Activated T-cell treated with anti-CD3 and anti-CD28 coated beads, Interleukin-2, amount 50 U/mL, for 24 hours (primary cell): ENCODE results near the gene LMF2.
A peak's percentile ranks its signal among the peaks of the same experiment; 100 is the strongest.

ENCODE experiments used
- DNase-seq: peaks from one replicate; pipeline ENCODE4 v3.0.0-alpha.2; 2020
- H3K27ac Mint-ChIP-seq: 2 replicates; pipeline ENCODE4 v1.8.0; 2020; ENCODE audit warnings: mild to moderate bottlenecking, mixed read lengths
- H3K27me3 Mint-ChIP-seq: 2 replicates; pipeline ENCODE4 v1.8.0; 2020; ENCODE audit warnings: mixed read lengths
- H3K36me3 Mint-ChIP-seq: 2 replicates; pipeline ENCODE4 v1.8.0; 2020; ENCODE audit warnings: low read depth, mixed read lengths
- H3K4me1 Mint-ChIP-seq: 2 replicates; pipeline ENCODE4 v1.8.0; 2020; ENCODE audit warnings: low read depth, mixed read lengths
- H3K4me3 Mint-ChIP-seq: 2 replicates; pipeline ENCODE4 v1.8.0; 2020; ENCODE audit warnings: mild to moderate bottlenecking, moderate library complexity, mixed read lengths
- H3K9me3 Mint-ChIP-seq: 2 replicates; pipeline ENCODE4 v1.8.0; 2020; ENCODE audit warnings: mixed read lengths

The LMF2 gene

GRCh38 chr22:50476868-50477267, 30.6 kb downstream of the LMF2 start:
- peaks cover 33% of the 10 kb centered on the region for H3K4me1 Mint-ChIP-seq
- H3K4me3 Mint-ChIP-seq: peak overlapping the region; percentile 66
- H3K9me3 Mint-ChIP-seq: no peaks in the 10 kb centered on the region
- DNase-seq: no peak
- no peak overlapping the region for H3K27ac Mint-ChIP-seq
- H3K27me3 Mint-ChIP-seq: peaks cover 6% of the 10 kb centered on the region
- H3K36me3 Mint-ChIP-seq: peaks cover 12% of the 10 kb centered on the region

- H3K4me1 Mint-ChIP-seq: peaks cover 45% of the 10 kb centered on the region
- H3K4me3 Mint-ChIP-seq: peak overlapping the region; percentile 66
- H3K27ac Mint-ChIP-seq: peak overlapping the region; percentile 77
- peaks cover 17% of the 10 kb centered on the region for H3K36me3 Mint-ChIP-seq
- peaks cover 6% of the 10 kb centered on the region for H3K27me3 Mint-ChIP-seq
- DNase-seq: no peak
- H3K9me3 Mint-ChIP-seq: no peaks in the 10 kb centered on the region
These were observed 31.9 kb downstream of the LMF2 start for GRCh38 chr22:50475652-50476002.

GRCh38 chr22:50474710-50475651, 32.5 kb downstream of the LMF2 start, which contains the start of gene SBF1:
SBF1 (minus strand) TSS chr22:50475035; CDS start chr22:50474840, 195 bp downstream.
- Mint-ChIP-seq H3K27me3 (peaks cover 2% of the 10 kb centered on the region), H3K36me3 (peaks cover 17% of the 10 kb centered on the region), H3K4me1 (peaks cover 48% of the 10 kb centered on the region), H3K9me3 (no peaks in the 10 kb centered on the region), H3K4me3 (peak within 1 kb of the TSS; percentile 96), H3K27ac (peak within 1 kb of the TSS; percentile 94)
- peak; percentile 93 for DNase-seq

- Mint-ChIP-seq H3K4me1 (peaks cover 55% of the 10 kb centered on the region), H3K27me3 (no peaks in the 10 kb centered on the region)
These were observed 33.4 kb downstream of the LMF2 start for GRCh38 chr22:50473855-50474671.

GRCh38 chr22:50473088-50473487, 34.4 kb downstream of the LMF2 start:
- DNase-seq: peak; percentile 59
- Mint-ChIP-seq H3K4me3 (peak overlapping the region; percentile 96), H3K9me3 (no peaks in the 10 kb centered on the region), H3K27ac (peak overlapping the region; percentile 94), H3K36me3 (peaks cover 19% of the 10 kb centered on the region), H3K27me3 (no peaks in the 10 kb centered on the region), H3K4me1 (peaks cover 65% of the 10 kb centered on the region)

More at GRCh38 chr22:50473855-50474671, 33.4 kb downstream of the LMF2 start:
- DNase-seq: peak; percentile 64
- Mint-ChIP-seq H3K27ac (peak overlapping the region; percentile 94), H3K9me3 (no peaks in the 10 kb centered on the region), H3K36me3 (peaks cover 17% of the 10 kb centered on the region), H3K4me3 (peak overlapping the region; percentile 96)

GRCh38 chr22:50471962-50472361, 35.5 kb downstream of the LMF2 start:
- peaks cover 28% of the 10 kb centered on the region for H3K36me3 Mint-ChIP-seq
- H3K9me3 Mint-ChIP-seq: no peaks in the 10 kb centered on the region
- no peaks in the 10 kb centered on the region for H3K27me3 Mint-ChIP-seq
- H3K27ac Mint-ChIP-seq: peak overlapping the region; percentile 94
- H3K4me1 Mint-ChIP-seq: peaks cover 71% of the 10 kb centered on the region
- H3K4me3 Mint-ChIP-seq: peak overlapping the region; percentile 96
- no peak for DNase-seq

- Mint-ChIP-seq H3K4me1 (peaks cover 77% of the 10 kb centered on the region), H3K4me3 (peak overlapping the region; percentile 96), H3K9me3 (no peaks in the 10 kb centered on the region), H3K27me3 (no peaks in the 10 kb centered on the region), H3K27ac (peak overlapping the region; percentile 94), H3K36me3 (peaks cover 35% of the 10 kb centered on the region)
- no peak for DNase-seq
These were observed 36.2 kb downstream of the LMF2 start for GRCh38 chr22:50471197-50471847.

- peaks cover 43% of the 10 kb centered on the region for H3K36me3 Mint-ChIP-seq
- H3K9me3 Mint-ChIP-seq: no peaks in the 10 kb centered on the region
These were observed 37.0 kb downstream of the LMF2 start for GRCh38 chr22:50470491-50470890.

GRCh38 chr22:50469377-50470305, 37.9 kb downstream of the LMF2 start:
- H3K4me1 Mint-ChIP-seq: peaks cover 73% of the 10 kb centered on the region
- peak; percentile 92 for DNase-seq

More at GRCh38 chr22:50470491-50470890, 37.0 kb downstream of the LMF2 start:
- Mint-ChIP-seq H3K27ac (peak overlapping the region; percentile 94), H3K4me1 (peaks cover 77% of the 10 kb centered on the region), H3K4me3 (peak overlapping the region; percentile 96), H3K27me3 (no peaks in the 10 kb centered on the region)
- no peak for DNase-seq

GRCh38 chr22:50468626-50469025, 38.9 kb downstream of the LMF2 start:
- Mint-ChIP-seq H3K4me3 (peak overlapping the region; percentile 96), H3K4me1 (peaks cover 68% of the 10 kb centered on the region), H3K27ac (peak overlapping the region; percentile 94), H3K9me3 (no peaks in the 10 kb centered on the region), H3K27me3 (no peaks in the 10 kb centered on the region), H3K36me3 (peaks cover 55% of the 10 kb centered on the region)
- no peak for DNase-seq

More at GRCh38 chr22:50469377-50470305, 37.9 kb downstream of the LMF2 start:
- H3K27ac Mint-ChIP-seq: peak overlapping the region; percentile 94
- H3K9me3 Mint-ChIP-seq: no peaks in the 10 kb centered on the region
- H3K27me3 Mint-ChIP-seq: no peaks in the 10 kb centered on the region
- peaks cover 51% of the 10 kb centered on the region for H3K36me3 Mint-ChIP-seq
- H3K4me3 Mint-ChIP-seq: peak overlapping the region; percentile 96

GRCh38 chr22:50467773-50468440, 39.6 kb downstream of the LMF2 start:
- no peaks in the 10 kb centered on the region for H3K27me3 Mint-ChIP-seq
- H3K27ac Mint-ChIP-seq: peak overlapping the region; percentile 67
- no peak overlapping the region for H3K4me3 Mint-ChIP-seq
- DNase-seq: no peak
- peaks cover 61% of the 10 kb centered on the region for H3K4me1 Mint-ChIP-seq
- H3K9me3 Mint-ChIP-seq: no peaks in the 10 kb centered on the region
- peaks cover 57% of the 10 kb centered on the region for H3K36me3 Mint-ChIP-seq

GRCh38 chr22:50467341-50467740, 40.2 kb downstream of the LMF2 start:
- no peak overlapping the region for H3K27ac Mint-ChIP-seq
- H3K4me1 Mint-ChIP-seq: peaks cover 55% of the 10 kb centered on the region
- no peak overlapping the region for H3K4me3 Mint-ChIP-seq
- H3K27me3 Mint-ChIP-seq: no peaks in the 10 kb centered on the region
- peaks cover 59% of the 10 kb centered on the region for H3K36me3 Mint-ChIP-seq
- DNase-seq: no peak
- H3K9me3 Mint-ChIP-seq: no peaks in the 10 kb centered on the region
